Esophagus squamous epithelium (tissue), 4 donors: ENCODE results near the gene TSHZ2.

Source experiments
- CTCF ChIP-seq, 6 experiments: fragments of 450-650 bp in 4 of 6; fragments of 200-600 bp in 2 of 6; sonication (generic) in 2 of 6; IDR thresholded peaks; one replicate each; pipeline ENCODE4 v1.5.1; 2016 to 2019; ENCODE audit warnings: antibody characterized with exemption in 6 of 6, mild to moderate bottlenecking in 4 of 6, moderate library complexity in 4 of 6
- POLR2A ChIP-seq, 4 donors: fragments of 450-650 bp; IDR thresholded peaks; one replicate each; pipeline ENCODE4 v1.6.1; 2017; ENCODE audit warnings: antibody characterized with exemption in 4 of 4, mild to moderate bottlenecking in 4 of 4, moderate library complexity in 3 of 4

- no peak for TF ChIP-seq CTCF (IDR thresholded peaks at IDR 0.05)
- no peak for TF ChIP-seq POLR2A (IDR thresholded peaks at IDR 0.05)
Observed at GRCh38 chr20:53068241-53068640, 96.1 kb downstream of the TSHZ2 start.
